GM23248 (cell line): ENCODE data around the gene CIT. TPM values are rescaled to one million over a fixed set of nuclear protein-coding genes. Genes with fewer than 3 reads are reported as not detected.

Experiments
- DNase-seq: peaks from one replicate; pipeline ENCODE4 v3.0.0-alpha.2; 2015
- H2AFZ ChIP-seq: fragments of 200-600 bp; sonication (generic); 2 replicates; pipeline ENCODE4 v1.6.1; 2016; ENCODE audit warnings: antibody characterized with exemption
- H3F3A ChIP-seq: fragments of 200-600 bp; sonication (generic); 2 replicates; pipeline ENCODE4 v1.6.1; 2016; ENCODE audit warnings: mild to moderate bottlenecking, antibody characterized with exemption, mixed run types; ENCODE audit not compliant: insufficient read depth
- H3K27ac ChIP-seq: fragments of 200-600 bp; sonication (generic); 2 replicates; pipeline ENCODE4 v1.5.1; 2016; ENCODE audit warnings: mild to moderate bottlenecking
- H3K27me3 ChIP-seq: fragments of 200-600 bp; sonication (generic); replicated peaks from 2 replicates; pipeline ENCODE4 v1.6.1; 2016; ENCODE audit warnings: mild to moderate bottlenecking; ENCODE audit not compliant: insufficient read depth
- H3K36me3 ChIP-seq: fragments of 200-600 bp; sonication (generic); 2 replicates; pipeline ENCODE4 v1.6.1; 2016; ENCODE audit warnings: low read depth, mild to moderate bottlenecking
- H3K4me1 ChIP-seq: fragments of 200-600 bp; sonication (generic); 2 replicates; pipeline ENCODE4 v1.6.1; 2016; ENCODE audit warnings: mild to moderate bottlenecking; ENCODE audit not compliant: insufficient read depth
- H3K4me2 ChIP-seq: fragments of 200-600 bp; sonication (generic); one replicate; pipeline ENCODE4 v1.6.1; 2016; ENCODE audit warnings: mild to moderate bottlenecking; ENCODE audit not compliant: unreplicated experiment
- H3K4me3 ChIP-seq: fragments of 200-600 bp; sonication (generic); 2 replicates; pipeline ENCODE4 v1.5.1; 2016; ENCODE audit warnings: mild to moderate bottlenecking
- H3K79me2 ChIP-seq: fragments of 200-600 bp; sonication (generic); 2 replicates; pipeline ENCODE4 v1.6.1; 2016; ENCODE audit warnings: mild to moderate bottlenecking; ENCODE audit not compliant: insufficient read depth
- H3K9ac ChIP-seq: fragments of 200-600 bp; sonication (generic); 2 replicates; pipeline ENCODE4 v1.6.1; 2016; ENCODE audit warnings: mild to moderate bottlenecking
- H3K9me2 ChIP-seq: fragments of 200-600 bp; sonication (generic); 2 replicates; pipeline ENCODE4 v1.6.1; 2016; ENCODE audit warnings: mixed run types, mild to moderate bottlenecking, moderate library complexity; ENCODE audit not compliant: insufficient read depth
- H3K9me3 ChIP-seq: fragments of 200-600 bp; sonication (generic); one replicate; pipeline ENCODE4 v1.6.1; 2017; ENCODE audit warnings: low read depth
- H4K20me1 ChIP-seq: fragments of 200-600 bp; sonication (generic); 2 replicates; pipeline ENCODE4 v1.6.0; 2016; ENCODE audit not compliant: insufficient read depth
- EZH2 ChIP-seq: fragments of 200-600 bp; sonication (generic); IDR thresholded peaks from 2 replicates; pipeline ENCODE4 v1.6.1; 2018; ENCODE audit warnings: antibody characterized with exemption, mild to moderate bottlenecking; ENCODE audit not compliant: insufficient read depth, poor library complexity, severe bottlenecking
- EZH2phosphoT487 ChIP-seq: fragments of 200-600 bp; sonication (generic); IDR thresholded peaks from 2 replicates; pipeline ENCODE4 v1.6.1; 2018; ENCODE audit warnings: antibody characterized with exemption, moderate library complexity, mild to moderate bottlenecking, low read depth; ENCODE audit not compliant: insufficient read depth
- WGBS, 2 experiments: methylation state at CpG; one replicate each; pipeline ENCODE4 v1.1.6; 2015 to 2017; ENCODE audit warnings: low lambda C conversion rate in 2 of 2, low coverage in 1 of 2; ENCODE audit errors: missing lambda C conversion rate in 2 of 2; 5-methylcytosine and 5-hydroxymethylcytosine counted together
- in situ Hi-C: fragments of 300-500 bp; cut with MboI; formaldehyde crosslinking; loops from 2 replicates; pipeline ENCODE4 v1.15.0; 2020
- polyA plus RNA-seq: library from polyadenylated mRNA; unstranded; fragments of >200 nt; fragmentation: Nextera tagmentation; extraction: Ambion mirVana; gene quantifications from 2 replicates; pipeline ENCODE4 v1.2.1, GENCODE V29; 2016
- total RNA-seq: library from RNA; depleted of rRNA; stranded (reverse); fragments of >200 nt; shearing (Covaris generic); gene quantifications from 2 replicates; pipeline ENCODE4 v1.2.3, GENCODE V29; 2014

The CIT gene
- total and polyA plus RNA-seq, 2 experiments from 2014 or later = 4.3 to 6.8 TPM

DNA sequence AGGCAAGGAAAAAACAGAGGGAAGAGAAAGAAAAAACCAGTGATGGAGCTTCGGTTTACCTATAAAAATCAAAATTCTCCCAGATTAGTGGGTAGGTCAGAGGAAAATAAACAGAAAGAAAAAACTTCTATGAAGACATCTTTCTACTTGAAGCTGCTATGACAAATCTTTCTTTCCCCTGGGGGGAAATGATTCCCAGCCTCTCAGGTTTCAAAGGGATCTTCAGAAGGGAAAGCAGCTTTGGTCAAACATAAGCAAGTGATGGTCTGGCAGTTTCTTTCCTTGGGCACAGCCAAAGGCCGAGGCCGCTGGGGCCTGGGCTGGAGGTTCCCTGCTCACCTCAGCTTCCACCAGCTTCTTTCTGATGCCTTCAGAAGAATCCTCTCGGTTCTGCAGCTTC is 104.7 kb downstream of the CIT start:
- Histone ChIP-seq H3K27ac (no peak overlapping the region), H4K20me1 (no peaks in the 10 kb centered on the region), H3K9me3 (no peaks in the 10 kb centered on the region), H3F3A (no peaks in the 10 kb centered on the region), H3K79me2 (no peaks in the 10 kb centered on the region), H2AFZ (no peak overlapping the region), H3K36me3 (no peaks in the 10 kb centered on the region), H3K9ac (no peak overlapping the region), H3K4me2 (no peak overlapping the region), H3K9me2 (no peaks in the 10 kb centered on the region), H3K4me1 (peaks cover 9% of the 10 kb centered on the region), H3K4me3 (no peak overlapping the region), H3K27me3 (no peaks in the 10 kb centered on the region)
- 97 to 98% methylated on average over 4 of the region's 4 CpGs for WGBS, 2 experiments
- DNase-seq = no peak
- no peak for TF ChIP-seq EZH2
- TF ChIP-seq EZH2phosphoT487 = no peak
- in situ Hi-C loops = no loop called here

GRCh38 chr12:119770146-119770545 is 107.0 kb downstream of the CIT start:
- DNase-seq = peak; percentile 65
- WGBS, 2 experiments = 69 to 72% methylated on average over 5 of the region's 5 CpGs

GRCh38 chr12:119762619-119763018 is 114.5 kb downstream of the CIT start:
- Histone ChIP-seq H3K9ac (no peak overlapping the region), H3K27me3 (no peaks in the 10 kb centered on the region), H4K20me1 (no peaks in the 10 kb centered on the region), H3K9me3 (no peaks in the 10 kb centered on the region), H3K36me3 (no peaks in the 10 kb centered on the region), H3K4me1 (no peaks in the 10 kb centered on the region), H3K79me2 (no peaks in the 10 kb centered on the region), H2AFZ (no peak overlapping the region), H3K27ac (no peak overlapping the region), H3K4me2 (no peak overlapping the region), H3K4me3 (no peak overlapping the region), H3F3A (no peaks in the 10 kb centered on the region), H3K9me2 (no peaks in the 10 kb centered on the region)
- no peak for TF ChIP-seq EZH2phosphoT487
- no peak for DNase-seq
- 95 to 97% methylated on average over 4 of the region's 4 CpGs for WGBS, 2 experiments
- in situ Hi-C loops = no loop called here

More at GRCh38 chr12:119770146-119770545, 107.0 kb downstream of the CIT start:
- Histone ChIP-seq H2AFZ (no peak overlapping the region), H3K79me2 (no peaks in the 10 kb centered on the region), H3K4me3 (no peak overlapping the region), H3K9me2 (no peaks in the 10 kb centered on the region), H3K4me1 (peaks cover 9% of the 10 kb centered on the region), H3K4me2 (no peak overlapping the region), H3F3A (no peaks in the 10 kb centered on the region), H3K9me3 (no peaks in the 10 kb centered on the region), H3K27ac (no peak overlapping the region), H3K36me3 (no peaks in the 10 kb centered on the region), H4K20me1 (no peaks in the 10 kb centered on the region), H3K27me3 (no peaks in the 10 kb centered on the region), H3K9ac (no peak overlapping the region)
- in situ Hi-C loops = no loop called here
- TF ChIP-seq EZH2phosphoT487 (no peak), EZH2 (no peak)

DNA sequence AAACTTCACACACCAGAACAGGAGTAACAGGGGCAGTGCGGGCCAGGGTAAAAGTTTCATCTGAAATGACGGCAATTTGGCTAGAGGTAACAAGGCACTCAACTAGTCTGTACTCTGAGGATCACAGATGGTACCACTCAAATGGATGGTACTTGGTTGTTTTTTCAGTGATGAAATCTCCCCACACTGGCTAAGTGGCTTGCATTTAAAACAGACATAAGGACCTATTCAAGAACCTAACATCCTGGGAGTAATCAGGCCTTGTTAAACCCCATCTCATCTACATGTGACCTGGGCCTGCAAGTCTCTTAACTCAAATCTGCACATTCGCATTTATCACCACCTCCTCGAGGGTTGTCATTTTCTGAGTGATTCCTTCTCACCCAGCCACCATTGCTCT is 118.4 kb downstream of the CIT start:
- no peaks in the 10 kb centered on the region for H3K9me3 ChIP-seq
- H3K36me3 ChIP-seq = no peaks in the 10 kb centered on the region
- H3K27me3 ChIP-seq = no peaks in the 10 kb centered on the region
- no peaks in the 10 kb centered on the region for H3K4me1 ChIP-seq
- TF ChIP-seq EZH2phosphoT487 = no peak
- TF ChIP-seq EZH2 = no peak
- no peak overlapping the region for H3K4me3 ChIP-seq
- H3K9ac ChIP-seq = no peak overlapping the region
- no peak overlapping the region for H3K27ac ChIP-seq
- WGBS, 2 experiments = 95 to 97% methylated on average over 4 of the region's 4 CpGs
- no peak for DNase-seq
- H3K4me2 ChIP-seq = no peak overlapping the region
- no peaks in the 10 kb centered on the region for H4K20me1 ChIP-seq
- H3K79me2 ChIP-seq = no peaks in the 10 kb centered on the region
- H3F3A ChIP-seq = no peaks in the 10 kb centered on the region
- in situ Hi-C loops = no loop called here
- H2AFZ ChIP-seq = no peak overlapping the region
- no peaks in the 10 kb centered on the region for H3K9me2 ChIP-seq

GRCh38 chr12:119758234-119758633 is 118.9 kb downstream of the CIT start:
- no peak for DNase-seq
- H2AFZ ChIP-seq = no peak overlapping the region
- TF ChIP-seq EZH2phosphoT487 = no peak
- no peak for TF ChIP-seq EZH2
- H3K36me3 ChIP-seq = no peaks in the 10 kb centered on the region
- H3K4me2 ChIP-seq = no peak overlapping the region
- no peaks in the 10 kb centered on the region for H3K9me3 ChIP-seq
- no peaks in the 10 kb centered on the region for H3K27me3 ChIP-seq
- no peaks in the 10 kb centered on the region for H3K4me1 ChIP-seq
- H4K20me1 ChIP-seq = no peaks in the 10 kb centered on the region
- H3K4me3 ChIP-seq = no peak overlapping the region
- H3F3A ChIP-seq = no peaks in the 10 kb centered on the region
- 98 to 100% methylated on average over 2 of the region's 2 CpGs for WGBS, 2 experiments
- H3K9ac ChIP-seq = no peak overlapping the region
- no peaks in the 10 kb centered on the region for H3K9me2 ChIP-seq
- H3K27ac ChIP-seq = no peak overlapping the region
- H3K79me2 ChIP-seq = no peaks in the 10 kb centered on the region
- in situ Hi-C loops = no loop called here
